Smooth muscle cell (in vitro differentiated cells): ENCODE measurements around the gene IMMP2L. TPM values are rescaled to one million over a fixed set of nuclear protein-coding genes. Genes with fewer than 3 reads are reported as not detected.

Experiments
- DNase-seq: peaks from one replicate; lab custom pipeline; 2025; ENCODE audit not compliant: unreplicated experiment; lab: John Stamatoyannopoulos, UW
- H2AFZ ChIP-seq: fragments of 200-600 bp; sonication (generic); 2 replicates; pipeline ENCODE4 v1.6.0; 2016; ENCODE audit warnings: antibody characterized with exemption, low read depth, mild to moderate bottlenecking
- H3F3A ChIP-seq: fragments of 200-600 bp; sonication (generic); 2 replicates; pipeline ENCODE4 v1.6.0; 2017; ENCODE audit warnings: antibody characterized with exemption, low read depth
- H3K27ac ChIP-seq: fragments of 200-600 bp; sonication (generic); 2 replicates; pipeline ENCODE4 v1.5.1; 2016; ENCODE audit warnings: low read depth, mild to moderate bottlenecking
- H3K27me3 ChIP-seq: fragments of 200-600 bp; sonication (generic); 2 replicates; pipeline ENCODE4 v1.6.1; 2016; ENCODE audit warnings: low read depth, mild to moderate bottlenecking
- H3K36me3 ChIP-seq: fragments of 200-600 bp; sonication (generic); 2 replicates; pipeline ENCODE4 v1.5.1; 2016; ENCODE audit warnings: low read depth
- H3K4me1 ChIP-seq: fragments of 200-600 bp; sonication (generic); 2 replicates; pipeline ENCODE4 v1.5.1; 2016; ENCODE audit warnings: low read depth
- H3K4me2 ChIP-seq: fragments of 200-600 bp; sonication (generic); 2 replicates; pipeline ENCODE4 v1.6.0; 2016; ENCODE audit warnings: mild to moderate bottlenecking
- H3K4me3 ChIP-seq: fragments of 200-600 bp; sonication (generic); 2 replicates; pipeline ENCODE4 v1.5.1; 2016; ENCODE audit warnings: mild to moderate bottlenecking
- H3K79me2 ChIP-seq: fragments of 200-600 bp; sonication (generic); 2 replicates; pipeline ENCODE4 v1.6.0; 2016; ENCODE audit warnings: low read depth, mild to moderate bottlenecking
- H3K9ac ChIP-seq: fragments of 200-600 bp; sonication (generic); 2 replicates; pipeline ENCODE4 v1.6.0; 2016; ENCODE audit warnings: low read depth
- H3K9me3 ChIP-seq: fragments of 200-600 bp; sonication (generic); replicated peaks from 2 replicates; pipeline ENCODE4 v1.5.1; 2016; ENCODE audit warnings: low read depth
- H4K20me1 ChIP-seq: fragments of 200-600 bp; sonication (generic); 2 replicates; pipeline ENCODE4 v1.6.0; 2016; ENCODE audit warnings: low read depth
- CTCF ChIP-seq: fragments of 200-600 bp; sonication (generic); IDR thresholded peaks from 2 replicates; pipeline ENCODE4 v1.5.1; 2017; ENCODE audit warnings: borderline replicate concordance, mild to moderate bottlenecking, antibody characterized with exemption; ENCODE audit not compliant: insufficient read depth, poor library complexity, severe bottlenecking
- WGBS: methylation state at CpG from one replicate; pipeline ENCODE4 v1.1.7; 2016; ENCODE audit warnings: low lambda C conversion rate; 5-methylcytosine and 5-hydroxymethylcytosine counted together
- polyA plus RNA-seq: library from polyadenylated mRNA; unstranded; fragments of >200 nt; fragmentation: Nextera tagmentation; extraction: Ambion mirVana; gene quantifications from 2 replicates; pipeline ENCODE4 v1.2.1, GENCODE V29; 2016
- total RNA-seq: library from RNA; depleted of rRNA; stranded (reverse); fragments of >200 nt; gene quantifications from 2 replicates; pipeline ENCODE4 v1.2.3, GENCODE V29; 2014

The IMMP2L gene
- total and polyA plus RNA-seq, 2 experiments from 2014 or later, result 10.9 to 11.1 TPM

- H3K79me2 ChIP-seq, result no peaks in the 10 kb centered on the region
- no peak for DNase-seq
- H3K4me1 ChIP-seq, result no peaks in the 10 kb centered on the region
- no peaks in the 10 kb centered on the region for H4K20me1 ChIP-seq
- no peak overlapping the region for H3K4me2 ChIP-seq
- no peak overlapping the region for H2AFZ ChIP-seq
- no peak overlapping the region for H3K4me3 ChIP-seq
- no peak overlapping the region for H3K27ac ChIP-seq
- TF ChIP-seq CTCF, result no peak
- H3K9me3 ChIP-seq, result no peaks in the 10 kb centered on the region
- no peaks in the 10 kb centered on the region for H3K27me3 ChIP-seq
- no peaks in the 10 kb centered on the region for H3K36me3 ChIP-seq
- H3F3A ChIP-seq, result no peaks in the 10 kb centered on the region
- H3K9ac ChIP-seq, result no peak overlapping the region
Measured at GRCh38 chr7:110857106-110857505, 705.2 kb downstream of the IMMP2L start.

GRCh38 chr7:110856704-110857103 lies 705.6 kb downstream of the IMMP2L start:
- Histone ChIP-seq H3K27me3 (no peaks in the 10 kb centered on the region), H3K27ac (no peak overlapping the region), H3K4me2 (no peak overlapping the region), H3K36me3 (no peaks in the 10 kb centered on the region), H3K9ac (no peak overlapping the region), H4K20me1 (no peaks in the 10 kb centered on the region), H3F3A (no peaks in the 10 kb centered on the region), H3K4me3 (no peak overlapping the region), H3K9me3 (no peaks in the 10 kb centered on the region), H3K79me2 (no peaks in the 10 kb centered on the region), H3K4me1 (no peaks in the 10 kb centered on the region), H2AFZ (no peak overlapping the region)
- TF ChIP-seq CTCF, result no peak
- WGBS, result 89% methylated on average over 3 of the region's 3 CpGs
- DNase-seq, result no peak

- WGBS, result 87% methylated on average over 2 of the region's 2 CpGs
- H3K4me2 ChIP-seq, result no peak overlapping the region
- no peak for DNase-seq
Measured at GRCh38 chr7:110854651-110855050, 707.6 kb downstream of the IMMP2L start.

More at GRCh38 chr7:110854651-110855050, 707.6 kb downstream of the IMMP2L start:
- no peaks in the 10 kb centered on the region for H3K79me2 ChIP-seq
- H2AFZ ChIP-seq, result no peak overlapping the region
- no peaks in the 10 kb centered on the region for H3F3A ChIP-seq
- no peaks in the 10 kb centered on the region for H3K36me3 ChIP-seq
- H3K4me3 ChIP-seq, result no peak overlapping the region
- no peak overlapping the region for H3K27ac ChIP-seq
- no peaks in the 10 kb centered on the region for H3K27me3 ChIP-seq
- no peaks in the 10 kb centered on the region for H3K4me1 ChIP-seq
- H3K9ac ChIP-seq, result no peak overlapping the region
- no peaks in the 10 kb centered on the region for H3K9me3 ChIP-seq
- no peaks in the 10 kb centered on the region for H4K20me1 ChIP-seq
- no peak for TF ChIP-seq CTCF
